ELF-1 (cell line): ENCODE measurements around the gene SLC43A3.
"Not testable (repeated sequence)": the region's sequence is repeated elsewhere in the genome, so short reads cannot be mapped to it uniquely, and the experiment has no call there.

Source experiments
- DNase-seq: peaks from one replicate; pipeline ENCODE4 v3.0.0-alpha.2; 2016; ENCODE audit warnings: low read depth, low spot score

The SLC43A3 gene

GRCh38 chr11:57379732-57380131 lies 47.2 kb downstream of the SLC43A3 start:
- peak; percentile 77 for DNase-seq

- DNase-seq = no peak
Observed at GRCh38 chr11:57378186-57378585, 48.7 kb downstream of the SLC43A3 start.

GRCh38 chr11:57377107-57377506 lies 49.8 kb downstream of the SLC43A3 start:
- no peak for DNase-seq

- DNase-seq = no peak
Observed at GRCh38 chr11:57376095-57377090, 50.5 kb downstream of the SLC43A3 start.

GRCh38 chr11:57375490-57375889 lies 51.4 kb downstream of the SLC43A3 start:
- no peak for DNase-seq

- no peak for DNase-seq
Observed at GRCh38 chr11:57374966-57375365, 52.0 kb downstream of the SLC43A3 start.

- DNase-seq = no peak
Observed at GRCh38 chr11:57373146-57373545, 53.8 kb downstream of the SLC43A3 start.

GRCh38 chr11:57370941-57371340 lies 56.0 kb downstream of the SLC43A3 start:
- no peak for DNase-seq

- DNase-seq = no peak
Observed at GRCh38 chr11:57370251-57370650, 56.7 kb downstream of the SLC43A3 start.

- no peak for DNase-seq
Observed at GRCh38 chr11:57368845-57369232, 58.1 kb downstream of the SLC43A3 start.

- DNase-seq = no peak
Observed at GRCh38 chr11:57368106-57368844, 58.6 kb downstream of the SLC43A3 start.

- DNase-seq = peak; percentile 83
Observed at GRCh38 chr11:57364851-57365660, 61.9 kb downstream of the SLC43A3 start.

GRCh38 chr11:57363131-57364080 lies 63.5 kb downstream of the SLC43A3 start:
- no peak for DNase-seq

- no peak for DNase-seq
Observed at GRCh38 chr11:57361926-57362325, 65.0 kb downstream of the SLC43A3 start.

GRCh38 chr11:57361420-57361819 lies 65.5 kb downstream of the SLC43A3 start:
- DNase-seq = not testable (repeated sequence)

GRCh38 chr11:57360991-57361390 lies 65.9 kb downstream of the SLC43A3 start:
- DNase-seq = no peak

GRCh38 chr11:57359896-57360690 lies 66.8 kb downstream of the SLC43A3 start:
- no peak for DNase-seq

- DNase-seq = no peak
Observed at GRCh38 chr11:57359396-57359795, 67.5 kb downstream of the SLC43A3 start.

GRCh38 chr11:57358991-57359390 lies 67.9 kb downstream of the SLC43A3 start:
- peak; percentile 40 for DNase-seq

- no peak for DNase-seq
Observed at GRCh38 chr11:57358543-57358961, 68.4 kb downstream of the SLC43A3 start.
